ENCODE results near the gene SBNO2. TPM values are rescaled to one million over a fixed set of nuclear protein-coding genes. Genes with fewer than 3 reads are reported as not detected.

Gene SBNO2
- total and polyA plus RNA-seq, 2 of the 4 experiments (the other 2 are of a cell fraction): 13.4 to 40.5 TPM

DNA sequence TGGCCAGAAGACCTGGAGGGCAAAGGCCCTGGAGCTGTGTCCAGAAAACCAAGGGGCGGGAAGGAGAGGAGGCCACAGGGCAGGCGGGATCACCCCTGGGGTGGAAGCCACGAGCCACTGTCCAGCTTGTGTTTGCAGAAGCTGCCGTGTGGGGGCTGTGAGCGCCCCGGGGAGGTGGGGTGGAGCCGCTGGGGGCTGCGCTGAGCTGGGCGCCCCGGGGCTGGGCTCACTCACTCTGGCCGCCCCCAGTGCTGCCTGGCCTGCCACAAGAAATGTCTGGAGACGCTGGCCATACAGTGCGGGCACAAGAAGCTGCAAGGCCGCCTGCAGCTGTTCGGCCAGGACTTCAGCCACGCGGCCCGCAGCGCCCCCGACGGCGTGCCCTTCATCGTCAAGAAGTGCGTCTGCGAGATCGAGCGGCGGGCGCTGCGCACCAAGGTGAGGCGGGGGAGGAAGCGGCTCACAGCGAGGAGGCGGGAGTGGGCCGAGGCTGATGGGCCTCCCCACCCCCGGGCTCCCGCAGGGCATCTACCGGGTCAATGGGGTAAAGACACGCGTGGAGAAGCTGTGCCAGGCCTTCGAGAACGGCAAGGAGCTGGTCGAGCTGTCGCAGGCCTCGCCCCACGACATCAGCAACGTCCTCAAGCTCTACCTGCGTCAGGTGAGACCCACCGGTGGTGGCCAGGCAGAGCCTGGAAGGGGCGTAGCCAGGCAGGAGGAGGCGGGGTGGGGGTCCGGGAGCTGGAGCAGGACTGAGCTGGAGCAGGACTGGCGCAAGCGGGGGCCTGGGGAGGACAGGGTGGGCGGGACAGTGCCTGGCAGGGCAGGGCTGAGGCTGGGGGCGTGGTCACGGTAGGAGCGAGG is 92.5 kb downstream of the SBNO2 start:
- Histone ChIP-seq H3K27ac (ENCODE audit: insufficient read depth, low read length) (no peak overlapping the region), H4K8ac (ENCODE audit: low read depth in 2 of 2, low read length in 2 of 2) (no peak overlapping the region), H2BK15ac (ENCODE audit: low read depth, low read length) (no peak overlapping the region), H3K14ac (replicated peaks; ENCODE audit: low read depth, low read length) (no peak overlapping the region), H3K27me3 (ENCODE audit: control insufficient read depth, insufficient read depth, low read length) (no peaks in the 10 kb centered on the region), H3K36me3 (ENCODE audit: control insufficient read depth, insufficient read depth, low read length) (peaks cover 1% of the 10 kb centered on the region; the same call in 1 of the 2 replicates), H2BK120ac (ENCODE audit: low read depth, low read length) (no peak overlapping the region), H3K18ac (ENCODE audit: low read depth, low read length) (no peak overlapping the region), H4K5ac (ENCODE audit: low read depth, low read length) (no peak overlapping the region), H3K9me3 (ENCODE audit: control insufficient read depth, insufficient read depth, low read length) (no peaks in the 10 kb centered on the region), H2BK5ac (ENCODE audit: low read depth, low read length, poor library complexity, severe bottlenecking) (no peak overlapping the region), H3K23ac (ENCODE audit: low read depth, low read length) (no peak overlapping the region), H2BK20ac (ENCODE audit: low read depth, low read length) (no peak overlapping the region), H3K79me1 (ENCODE audit: low read depth in 1 of 2, low read length in 2 of 2) (no peaks in the 10 kb centered on the region; a peak in 1 of 4 replicates), H2AK5ac (ENCODE audit: low read depth, low read length) (no peak overlapping the region), H3K4me2 (ENCODE audit: low read depth, low read length) (no peak overlapping the region), H2AFZ (replicated peaks; ENCODE audit: low read length, poor library complexity) (peak overlapping the region; percentile 21), H3K56ac (ENCODE audit: extremely low read depth, insufficient read depth, low read length) (no peak overlapping the region), H3K4me1 (ENCODE audit: control insufficient read depth, insufficient read depth, low read length) (no peaks in the 10 kb centered on the region), H2AK9ac (replicated peaks; ENCODE audit: low read depth, low read length, poor library complexity) (peak overlapping the region; percentile 9), H4K20me1 (ENCODE audit: insufficient read depth, low read length) (peaks cover 5% of the 10 kb centered on the region; the same call in 1 of the 2 replicates), H4K91ac (ENCODE audit: insufficient read depth, low read depth, low read length) (no peak overlapping the region), H3K4me3 (ENCODE audit: insufficient read depth, low read depth, low read length) (no peak overlapping the region), H3K9ac (ENCODE audit: low read depth, low read length) (no peak overlapping the region), H3K9me1 (ENCODE audit: insufficient read depth, low read length) (no peaks in the 10 kb centered on the region), H3K4ac (ENCODE audit: low read depth, low read length) (no peak overlapping the region)
- in situ Hi-C loops (cut with MboI; ENCODE audit: low sequenced_read_pairs): no loop called here
- ATAC-seq (ENCODE audit: low read depth) (peak; percentile 32), DNase-seq (no peak)
- CTCF ChIA-PET: no interaction called here
- BruUV-seq (replicated peaks): no TSS peak
- dilution Hi-C loops (cut with HindIII; ENCODE audit: low sequenced_read_pairs, unreplicated experiment): no loop called here
- POLR2A ChIA-PET (ENCODE audit: unreplicated experiment): interaction anchor here (0.6 kb wide), 1 partner anchor 78 kb away, joined by 7 read pairs; no protein-coding TSS in a partner anchor
- intact Hi-C loops (cut with micrococcal nuclease): no loop called here
- WGBS, 2 experiments (ENCODE audit: extremely low coverage in 2 of 2, insufficient read length in 1 of 2): 73% methylated on average over 45 of the region's 58 CpGs; no CpG with 5 or more reads in 1 of the 2 experiments
- TF ChIP-seq MAFK (IDR thresholded peaks at IDR 0.05; ENCODE audit: low read depth, low read length) (no peak), SMC3 (IDR thresholded peaks at IDR 0.05; ENCODE audit: low read depth, low read length) (no peak), BHLHE40 (IDR thresholded peaks at IDR 0.05; ENCODE audit: low read depth, low read length) (no peak), POLR2A (IDR thresholded peaks at IDR 0.05; ENCODE audit: low read depth, low read length) (no peak), RAD21 (IDR thresholded peaks at IDR 0.05; ENCODE audit: low read length) (no peak), MAZ (IDR thresholded peaks at IDR 0.05; ENCODE audit: borderline replicate concordance, low read depth, low read length) (no peak), RFX5 (IDR thresholded peaks at IDR 0.05; ENCODE audit: low read depth, low read length) (no peak), FOS (IDR thresholded peaks at IDR 0.05; ENCODE audit: low read depth, low read length) (no peak), CHD1 (IDR thresholded peaks at IDR 0.05; ENCODE audit: low read depth, low read length) (no peak), RCOR1 (IDR thresholded peaks at IDR 0.05; ENCODE audit: insufficient replicate concordance, low read length) (no peak), NFE2L2 (IDR thresholded peaks at IDR 0.05; ENCODE audit: low read depth, low read length) (no peak), MXI1 (IDR thresholded peaks at IDR 0.05; ENCODE audit: borderline replicate concordance, low read depth, low read length) (no peak)
- TF ChIP-seq, protein P1, sequence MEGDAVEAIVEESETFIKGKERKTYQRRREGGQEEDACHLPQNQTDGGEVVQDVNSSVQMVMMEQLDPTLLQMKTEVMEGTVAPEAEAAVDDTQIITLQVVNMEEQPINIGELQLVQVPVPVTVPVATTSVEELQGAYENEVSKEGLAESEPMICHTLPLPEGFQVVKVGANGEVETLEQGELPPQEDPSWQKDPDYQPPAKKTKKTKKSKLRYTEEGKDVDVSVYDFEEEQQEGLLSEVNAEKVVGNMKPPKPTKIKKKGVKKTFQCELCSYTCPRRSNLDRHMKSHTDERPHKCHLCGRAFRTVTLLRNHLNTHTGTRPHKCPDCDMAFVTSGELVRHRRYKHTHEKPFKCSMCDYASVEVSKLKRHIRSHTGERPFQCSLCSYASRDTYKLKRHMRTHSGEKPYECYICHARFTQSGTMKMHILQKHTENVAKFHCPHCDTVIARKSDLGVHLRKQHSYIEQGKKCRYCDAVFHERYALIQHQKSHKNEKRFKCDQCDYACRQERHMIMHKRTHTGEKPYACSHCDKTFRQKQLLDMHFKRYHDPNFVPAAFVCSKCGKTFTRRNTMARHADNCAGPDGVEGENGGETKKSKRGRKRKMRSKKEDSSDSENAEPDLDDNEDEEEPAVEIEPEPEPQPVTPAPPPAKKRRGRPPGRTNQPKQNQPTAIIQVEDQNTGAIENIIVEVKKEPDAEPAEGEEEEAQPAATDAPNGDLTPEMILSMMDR (conservative IDR thresholded peaks at IDR 0.05; ENCODE audit: low read depth, low read length): no peak
- TF ChIP-seq, protein P2, sequence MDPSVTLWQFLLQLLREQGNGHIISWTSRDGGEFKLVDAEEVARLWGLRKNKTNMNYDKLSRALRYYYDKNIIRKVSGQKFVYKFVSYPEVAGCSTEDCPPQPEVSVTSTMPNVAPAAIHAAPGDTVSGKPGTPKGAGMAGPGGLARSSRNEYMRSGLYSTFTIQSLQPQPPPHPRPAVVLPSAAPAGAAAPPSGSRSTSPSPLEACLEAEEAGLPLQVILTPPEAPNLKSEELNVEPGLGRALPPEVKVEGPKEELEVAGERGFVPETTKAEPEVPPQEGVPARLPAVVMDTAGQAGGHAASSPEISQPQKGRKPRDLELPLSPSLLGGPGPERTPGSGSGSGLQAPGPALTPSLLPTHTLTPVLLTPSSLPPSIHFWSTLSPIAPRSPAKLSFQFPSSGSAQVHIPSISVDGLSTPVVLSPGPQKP (IDR thresholded peaks at IDR 0.05; ENCODE audit: borderline replicate concordance, low read depth, low read length): no peak
- TF ChIP-seq, protein P3, sequence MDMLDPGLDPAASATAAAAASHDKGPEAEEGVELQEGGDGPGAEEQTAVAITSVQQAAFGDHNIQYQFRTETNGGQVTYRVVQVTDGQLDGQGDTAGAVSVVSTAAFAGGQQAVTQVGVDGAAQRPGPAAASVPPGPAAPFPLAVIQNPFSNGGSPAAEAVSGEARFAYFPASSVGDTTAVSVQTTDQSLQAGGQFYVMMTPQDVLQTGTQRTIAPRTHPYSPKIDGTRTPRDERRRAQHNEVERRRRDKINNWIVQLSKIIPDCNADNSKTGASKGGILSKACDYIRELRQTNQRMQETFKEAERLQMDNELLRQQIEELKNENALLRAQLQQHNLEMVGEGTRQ (IDR thresholded peaks at IDR 0.05; ENCODE audit: low read depth, low read length): no peak

All from IMR-90 (cell line).